GM19035 (cell line): ENCODE data around the gene ZC3H18.
"Not testable (repeated sequence)": the region's sequence is repeated elsewhere in the genome, so short reads cannot be mapped to it uniquely, and the experiment has no call there.

Experiments
- ATAC-seq: cut with Tn5 transposase; IDR thresholded peaks from one replicate; pipeline ENCODE4 v1.9.1; 2021; ENCODE audit not compliant: unreplicated experiment

The ZC3H18 gene

DNA sequence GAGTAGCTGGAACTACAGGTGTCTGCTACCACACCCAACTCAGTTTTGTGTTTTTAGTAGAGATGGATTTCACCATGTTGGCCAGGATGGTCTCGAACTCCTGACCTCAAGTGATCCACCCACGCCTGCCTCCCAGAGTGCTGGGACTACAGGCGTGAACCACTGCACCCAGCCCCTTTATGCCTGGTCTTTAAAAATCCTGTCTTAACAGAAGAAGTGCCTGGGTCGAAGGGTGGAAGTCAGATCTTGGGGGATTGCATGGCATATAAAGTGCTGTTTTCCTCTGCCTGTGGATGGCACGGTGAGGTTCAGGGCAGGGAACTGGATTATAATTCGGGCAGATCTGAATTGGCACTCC lies 30.3 kb downstream of the ZC3H18 start:
- no peak for ATAC-seq

DNA sequence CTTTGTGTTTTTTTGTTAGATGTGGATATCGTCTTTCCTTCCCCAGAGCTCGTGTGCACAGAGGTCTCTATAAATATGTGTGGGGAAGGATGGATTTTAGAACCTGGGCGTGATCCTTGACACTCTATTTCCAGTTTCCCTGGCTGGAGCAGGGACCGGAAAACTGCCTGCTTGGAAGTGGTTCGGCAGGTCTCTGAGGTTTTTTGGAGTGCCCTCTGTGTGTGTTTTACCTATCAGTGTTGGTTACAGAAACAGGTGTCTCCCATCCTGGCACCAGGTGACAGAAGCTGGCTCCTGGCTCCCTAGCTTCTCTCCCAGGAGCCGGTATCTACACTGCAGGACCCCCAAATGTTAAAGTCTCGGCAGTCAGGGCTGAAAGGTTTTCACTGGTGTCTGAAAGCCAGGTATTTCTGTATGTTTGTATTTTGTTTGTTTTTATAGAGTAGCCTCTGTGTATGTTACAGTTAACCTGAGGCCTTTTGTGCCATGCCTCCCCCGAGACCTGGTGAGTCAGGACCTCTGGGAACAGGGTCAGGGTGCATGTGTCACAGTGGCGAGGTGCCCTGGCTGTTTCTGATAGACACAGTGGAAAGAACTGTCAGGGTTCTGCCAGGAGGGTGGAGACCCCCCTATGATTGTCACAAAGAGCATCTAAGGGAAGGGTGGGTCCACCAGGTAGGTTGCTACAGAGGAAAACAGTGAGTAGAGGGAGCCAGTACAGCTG lies 31.3 kb downstream of the ZC3H18 start:
- no peak for ATAC-seq

DNA sequence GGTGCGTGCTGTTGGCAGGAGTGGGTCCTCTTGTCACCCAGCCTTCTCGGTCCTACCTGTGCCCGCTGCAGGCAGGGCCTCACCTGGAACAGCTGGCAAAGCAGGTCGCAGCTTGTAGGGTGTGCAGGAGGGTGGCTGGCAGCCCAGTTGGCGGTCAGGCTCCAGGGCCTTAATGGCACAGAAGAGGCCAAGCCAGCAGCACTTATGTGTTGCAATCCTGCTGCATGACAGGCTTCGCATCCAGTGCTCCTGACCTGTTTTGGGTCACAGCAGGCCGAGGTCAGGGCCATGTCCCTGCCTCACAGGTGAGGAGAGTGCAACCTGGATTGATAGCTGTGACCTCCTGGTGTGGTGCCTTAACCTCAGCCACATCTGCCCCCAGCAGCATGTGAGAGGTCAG lies 31.9 kb downstream of the ZC3H18 start:
- no peak for ATAC-seq

DNA sequence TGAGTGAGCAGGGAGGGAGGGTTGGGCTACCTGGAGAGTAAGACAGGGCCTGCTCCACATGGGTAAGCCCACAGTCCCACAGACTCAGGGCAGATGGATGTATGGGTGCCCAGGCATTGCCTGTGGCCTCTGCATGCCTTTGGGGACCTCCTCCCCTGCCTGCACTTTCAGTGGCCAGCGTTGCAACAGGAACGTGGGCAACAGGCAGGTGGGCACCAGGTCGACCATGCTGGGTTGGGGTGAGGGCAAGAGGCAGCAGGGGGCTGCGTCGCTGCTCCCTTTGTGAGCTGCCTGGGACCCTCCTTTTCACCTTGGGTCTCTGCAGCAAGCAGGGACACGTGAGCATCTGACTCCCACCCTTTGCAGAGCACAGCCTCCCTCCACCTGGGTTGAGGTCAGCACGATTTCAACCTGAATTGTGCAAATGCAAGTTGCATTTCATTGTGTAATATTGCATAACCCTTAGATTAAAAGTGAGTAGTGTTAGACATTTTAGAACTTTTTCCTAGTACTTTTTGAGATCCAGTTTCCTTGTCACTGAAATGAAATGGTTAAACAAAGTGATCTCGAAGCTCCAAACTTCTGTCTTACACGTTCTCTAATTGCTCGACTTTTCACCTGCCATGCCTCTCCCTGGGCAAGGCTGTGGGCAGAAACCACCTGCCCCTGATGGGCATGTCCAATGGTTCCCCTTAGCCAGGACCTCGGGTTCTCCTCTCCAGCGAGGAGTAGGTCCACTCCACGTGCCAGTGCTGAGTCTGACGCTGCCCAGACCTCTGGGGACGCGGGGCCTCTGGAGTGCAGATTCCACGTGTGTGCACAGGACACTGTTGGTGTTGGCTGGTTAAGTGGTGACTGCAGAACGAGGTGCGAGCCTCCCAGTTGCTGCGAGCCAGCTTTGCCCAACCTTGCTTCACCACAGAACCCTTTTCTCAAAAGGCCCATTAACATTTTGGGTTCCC lies 35.3 kb downstream of the ZC3H18 start:
- no peak for ATAC-seq

DNA sequence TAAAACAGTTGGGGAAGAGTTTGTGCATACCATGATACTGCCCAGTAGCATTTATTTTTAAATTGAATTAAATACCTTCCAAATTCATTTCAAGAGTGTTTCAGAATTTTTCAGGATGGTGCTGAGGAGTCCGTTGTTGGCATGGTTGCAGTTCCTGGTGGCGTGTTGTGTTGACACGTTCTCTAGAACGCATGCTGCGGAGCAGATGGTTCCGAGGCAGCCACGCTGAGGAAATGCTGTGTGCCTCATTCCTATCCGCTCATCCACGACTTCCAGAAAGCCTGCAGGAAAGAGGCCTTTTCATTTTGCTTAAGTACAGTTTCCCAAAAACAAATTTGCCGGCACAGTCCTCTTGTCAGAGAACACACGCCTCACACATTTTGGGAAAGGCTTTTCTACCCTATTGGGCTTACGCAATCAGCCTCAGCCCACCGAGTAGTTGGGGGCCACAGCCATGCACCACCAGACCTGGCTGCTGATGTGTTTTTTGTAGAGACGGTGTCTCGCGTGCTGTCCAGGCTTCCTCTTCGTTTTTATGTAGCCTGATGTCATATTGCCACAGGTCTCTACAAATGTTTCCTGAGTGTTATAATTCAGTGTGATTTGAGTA lies 36.0 kb downstream of the ZC3H18 start:
- ATAC-seq, result no peak

DNA sequence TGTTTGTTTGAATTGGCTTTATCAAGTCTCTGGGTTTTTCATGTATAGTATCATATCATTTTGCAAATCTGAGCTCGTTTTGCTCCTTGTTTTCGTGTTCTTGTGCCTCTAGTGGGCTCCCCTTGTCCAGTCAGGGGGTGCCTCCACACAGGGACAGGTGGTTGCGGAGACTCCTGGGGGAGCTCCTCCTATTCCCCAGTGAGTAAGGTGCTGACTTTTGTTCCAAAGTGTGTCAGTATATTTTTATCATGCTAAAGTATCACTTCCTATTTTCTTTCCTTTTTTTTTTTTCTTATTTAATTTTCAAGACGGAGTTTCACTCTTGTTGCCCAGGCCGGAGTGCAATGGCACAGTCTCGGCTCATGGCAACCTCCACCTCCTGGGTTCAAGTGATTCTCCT lies 37.9 kb downstream of the ZC3H18 start:
- ATAC-seq, result no peak

DNA sequence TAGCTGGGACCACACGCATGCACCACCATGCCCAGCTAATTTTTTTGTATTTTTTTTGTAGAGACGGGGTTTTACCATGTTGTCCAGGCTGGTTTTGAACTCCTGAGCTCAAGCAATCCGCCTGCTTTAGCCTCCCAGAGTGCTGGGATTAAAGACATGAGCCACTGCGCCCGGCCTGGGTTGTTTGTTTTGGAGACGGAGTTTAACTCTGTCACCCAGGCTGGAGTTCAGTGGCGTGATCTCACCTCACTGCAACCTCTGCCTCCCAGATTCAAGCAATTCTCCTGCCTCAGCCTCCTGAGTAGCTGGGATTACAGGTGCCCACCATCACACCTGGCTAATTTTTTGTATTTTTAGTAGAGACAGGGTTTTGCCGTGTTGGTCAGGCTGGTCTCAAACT lies 39.2 kb downstream of the ZC3H18 start:
- not testable (repeated sequence) for ATAC-seq

DNA sequence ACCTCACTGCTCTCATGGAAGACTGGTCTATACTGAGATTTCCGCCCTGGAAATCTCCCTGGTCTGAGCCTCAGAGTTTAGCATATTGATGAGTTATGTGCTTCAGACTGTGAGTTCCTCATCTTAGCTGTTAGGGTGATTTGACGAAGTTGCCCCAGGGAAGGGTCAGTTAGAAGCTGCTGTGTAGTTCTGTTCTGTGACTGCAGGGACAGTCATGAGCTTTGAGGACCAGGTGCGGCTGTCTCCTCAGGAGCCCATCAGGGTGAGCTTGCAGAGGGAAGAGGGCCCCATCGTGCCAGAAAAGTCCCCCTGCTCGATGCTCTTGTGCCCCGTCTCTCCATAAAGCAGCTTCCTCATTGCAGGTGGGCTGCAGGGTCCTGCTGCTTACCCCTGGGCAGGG lies 39.9 kb downstream of the ZC3H18 start:
- no peak for ATAC-seq

DNA sequence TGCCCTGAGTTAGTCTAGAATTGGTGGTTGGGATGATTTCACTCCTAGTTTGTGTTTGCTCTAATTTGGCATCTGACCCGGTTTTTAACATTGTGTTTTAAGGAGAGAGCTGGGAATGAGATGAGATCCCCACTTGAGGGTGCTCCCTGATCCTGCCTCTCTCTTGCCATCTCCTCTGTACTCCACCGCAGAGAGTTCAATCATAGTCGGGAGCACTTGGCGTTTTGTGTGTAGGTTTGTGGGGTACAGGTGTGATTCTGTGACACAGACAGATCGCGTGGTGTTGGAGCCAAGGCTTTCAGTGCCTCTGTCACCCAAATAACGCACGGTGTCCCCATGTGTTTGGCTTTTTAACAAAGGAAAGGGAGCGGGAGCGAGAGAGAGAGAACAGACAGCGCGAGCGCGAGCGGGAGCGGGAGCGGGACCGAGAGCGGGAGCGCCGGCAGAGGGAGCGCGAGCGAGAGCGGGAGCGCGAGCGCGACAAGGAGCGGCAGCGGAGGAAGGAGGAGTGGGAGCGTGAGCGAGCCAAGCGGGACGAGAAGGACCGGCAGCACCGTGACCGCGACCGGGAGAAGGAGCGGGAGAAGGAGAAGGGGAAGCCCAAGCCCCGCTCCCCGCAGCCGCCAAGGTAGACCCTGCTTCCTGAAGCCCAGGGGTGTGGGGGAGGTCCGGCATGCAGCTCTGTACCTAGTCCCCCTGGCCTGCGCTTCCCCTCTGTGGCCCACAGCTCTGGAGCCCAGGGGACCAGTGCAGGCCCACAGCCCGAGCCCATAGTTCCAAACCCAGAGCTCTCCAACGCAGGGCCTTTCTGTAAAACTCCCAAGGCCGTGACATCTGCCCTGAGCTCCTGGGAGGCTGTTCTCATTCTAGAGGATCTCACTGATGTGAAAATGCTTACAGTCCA lies 41.0 kb downstream of the ZC3H18 start:
- ATAC-seq, result no peak

DNA sequence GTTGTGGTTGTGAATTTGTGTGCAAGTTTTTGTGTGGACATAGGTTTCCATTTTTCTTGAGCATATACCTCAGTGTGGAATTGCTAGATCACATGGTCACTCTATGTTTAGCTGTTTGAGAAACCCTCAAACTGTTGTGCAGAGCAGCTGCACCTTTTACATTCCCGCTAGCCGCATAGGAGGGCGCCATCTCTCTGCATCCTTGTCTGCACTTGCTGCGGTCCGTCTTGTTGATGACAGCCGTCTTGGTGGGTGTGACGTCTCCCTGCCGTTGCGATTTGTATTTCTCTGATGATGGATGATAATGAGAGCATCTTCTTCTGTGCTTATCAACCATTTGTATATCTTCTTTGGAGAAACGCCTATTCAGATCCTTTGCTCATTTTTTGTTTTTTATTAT lies 43.1 kb downstream of the ZC3H18 start:
- no peak for ATAC-seq

DNA sequence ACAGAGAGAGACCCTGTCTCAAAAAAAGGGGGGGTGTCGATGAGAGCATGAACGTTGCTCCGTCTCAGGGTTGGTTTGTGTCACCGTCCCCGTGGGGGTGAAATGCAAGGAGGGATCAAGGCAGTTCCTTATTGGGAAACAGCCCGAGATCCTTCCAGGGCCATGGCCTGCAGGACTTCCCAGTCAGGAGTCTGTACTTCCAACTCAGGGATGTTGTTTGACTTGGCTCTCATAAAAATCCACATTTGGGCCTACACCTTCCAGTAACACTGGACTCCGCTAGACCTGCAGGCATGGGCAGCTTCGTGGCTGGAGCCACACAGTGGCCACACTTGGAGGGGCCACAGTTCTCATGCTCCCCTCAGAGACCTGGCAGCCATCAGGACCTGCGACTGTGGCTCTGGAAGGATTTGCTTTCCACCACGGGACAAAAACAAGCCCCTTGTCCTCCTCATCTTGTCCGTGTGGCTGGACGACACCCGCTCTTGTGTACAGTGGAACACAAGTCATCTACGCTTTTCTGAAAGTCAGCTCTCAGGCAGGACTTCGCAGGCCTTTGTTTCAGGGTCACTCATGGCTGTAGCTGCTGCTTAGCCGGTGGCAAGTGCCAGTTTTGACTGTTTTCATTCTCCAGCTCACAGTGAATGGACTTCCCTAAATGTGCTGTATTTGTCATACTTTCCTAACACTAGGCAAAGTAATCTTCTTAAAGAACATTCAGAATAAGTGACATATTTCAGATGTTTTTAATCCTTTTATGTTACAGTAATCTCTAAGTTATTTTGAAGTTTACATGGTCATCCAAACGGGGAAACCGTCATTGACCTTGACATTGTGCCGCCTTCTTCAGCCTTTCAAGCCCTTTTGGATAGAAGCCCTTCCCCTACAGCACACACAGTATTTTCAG lies 44.0 kb downstream of the ZC3H18 start:
- no peak for ATAC-seq

DNA sequence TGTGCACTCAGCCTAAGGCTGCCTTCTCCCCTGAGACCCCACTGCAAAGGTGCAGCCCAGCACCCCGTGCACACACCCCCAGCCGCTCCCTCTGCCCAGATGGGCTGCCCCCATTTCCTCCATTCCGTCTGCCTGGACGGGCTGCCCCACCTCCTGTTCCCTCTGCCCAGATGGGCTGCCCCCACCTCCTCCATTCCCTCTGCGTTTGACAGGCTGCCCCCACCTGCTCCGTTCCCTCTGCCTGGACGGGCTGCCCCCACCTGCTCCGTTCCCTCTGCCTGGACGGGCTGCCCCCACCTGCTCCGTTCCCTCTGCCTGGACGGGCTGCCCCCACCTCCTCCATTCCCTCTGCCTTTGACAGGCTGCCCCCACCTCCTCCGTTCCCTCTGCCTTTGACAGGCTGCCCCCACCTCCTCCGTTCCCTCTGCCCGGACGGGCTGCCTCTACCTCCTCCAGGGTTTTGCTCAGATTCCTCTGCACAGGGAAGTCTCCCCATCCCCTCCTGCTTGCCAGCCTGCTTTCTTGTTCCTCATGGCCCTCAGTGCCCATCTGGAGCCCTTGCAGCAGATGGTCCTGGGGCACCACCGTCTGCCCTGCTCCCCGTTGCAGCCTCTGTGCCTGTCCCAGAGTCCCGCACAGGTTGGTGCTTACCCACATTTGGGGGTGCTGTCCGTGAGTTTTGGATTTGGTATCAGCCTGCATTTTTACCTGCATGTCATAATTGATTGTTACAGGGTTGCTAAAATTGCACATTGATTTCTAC lies 44.8 kb downstream of the ZC3H18 start:
- ATAC-seq, result no peak

DNA sequence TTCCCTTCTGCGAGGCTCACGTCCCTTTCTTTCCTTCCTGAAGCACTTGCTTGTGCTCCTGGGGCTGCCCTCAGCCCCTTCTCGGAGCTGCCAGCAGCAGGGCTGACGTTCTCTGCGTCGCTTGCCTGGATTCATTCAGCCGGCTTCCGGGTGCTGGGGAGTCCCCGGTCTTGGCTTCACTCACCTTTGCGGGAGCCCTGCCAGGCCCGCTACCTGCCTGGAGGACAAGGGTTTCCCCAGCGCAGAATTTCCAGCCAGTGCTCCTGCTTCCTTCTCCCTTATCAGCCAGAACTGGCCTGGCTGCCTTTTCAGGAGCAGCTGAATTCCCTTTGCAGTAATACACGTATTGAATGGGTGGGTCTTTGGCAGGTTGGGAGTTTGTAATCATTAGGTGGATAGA lies 46.1 kb downstream of the ZC3H18 start:
- ATAC-seq, result no peak

DNA sequence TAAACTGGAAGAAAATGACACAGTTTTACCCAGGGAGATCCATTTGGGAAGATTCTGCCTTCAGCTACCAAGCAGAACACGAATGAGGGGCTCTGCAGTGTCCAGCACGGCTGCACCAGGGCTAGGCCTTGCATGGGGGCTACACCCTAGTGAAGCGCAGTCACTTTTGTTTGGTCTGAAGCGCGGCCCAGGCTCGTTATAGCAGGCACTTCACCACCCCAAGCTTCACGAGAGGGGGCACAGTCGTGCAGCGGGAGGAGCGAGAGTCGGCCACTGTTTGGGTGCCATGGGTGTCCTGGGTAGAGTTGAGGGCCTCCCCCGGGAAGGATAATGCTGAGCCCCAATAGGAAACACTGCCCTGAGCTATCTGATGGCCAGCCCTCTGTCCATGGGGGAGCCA lies 46.5 kb downstream of the ZC3H18 start:
- ATAC-seq, result no peak

DNA sequence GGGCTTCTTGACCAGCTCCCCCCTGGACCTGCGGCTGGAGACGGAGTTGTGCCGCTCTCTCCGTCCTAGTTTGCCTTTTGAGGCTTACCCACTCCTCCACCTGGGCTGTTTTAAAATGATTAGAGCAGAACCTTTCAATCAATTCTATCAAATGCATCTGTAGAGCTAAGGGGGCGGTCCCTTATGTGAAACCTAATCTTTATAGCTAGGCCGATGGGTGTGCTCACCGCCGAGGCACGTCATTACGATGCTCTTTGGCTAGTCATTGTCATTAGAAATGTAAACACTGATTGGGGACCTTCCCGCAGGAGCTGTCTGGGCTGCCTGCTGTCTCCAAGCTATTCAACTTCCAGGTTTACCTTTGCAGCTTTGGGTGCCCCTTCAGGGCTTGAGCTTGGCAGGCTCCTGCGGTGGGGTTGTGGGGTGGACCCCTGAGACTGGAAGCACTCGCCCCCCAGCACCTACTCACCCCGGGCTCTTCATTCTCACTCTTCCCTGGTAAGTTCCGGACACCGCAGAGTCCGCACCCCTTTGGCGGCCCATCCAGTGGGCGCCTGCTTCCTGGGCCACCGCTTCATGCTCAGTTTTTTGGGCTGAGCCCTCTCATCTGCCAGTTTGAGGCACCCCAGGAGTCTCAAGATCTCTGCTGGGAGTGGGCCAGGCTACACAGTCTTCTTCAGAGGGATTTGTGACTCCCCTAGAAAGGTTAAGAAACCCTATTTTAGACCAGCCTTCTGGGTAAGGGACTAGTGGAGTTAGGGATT lies 47.2 kb downstream of the ZC3H18 start:
- ATAC-seq, result no peak

DNA sequence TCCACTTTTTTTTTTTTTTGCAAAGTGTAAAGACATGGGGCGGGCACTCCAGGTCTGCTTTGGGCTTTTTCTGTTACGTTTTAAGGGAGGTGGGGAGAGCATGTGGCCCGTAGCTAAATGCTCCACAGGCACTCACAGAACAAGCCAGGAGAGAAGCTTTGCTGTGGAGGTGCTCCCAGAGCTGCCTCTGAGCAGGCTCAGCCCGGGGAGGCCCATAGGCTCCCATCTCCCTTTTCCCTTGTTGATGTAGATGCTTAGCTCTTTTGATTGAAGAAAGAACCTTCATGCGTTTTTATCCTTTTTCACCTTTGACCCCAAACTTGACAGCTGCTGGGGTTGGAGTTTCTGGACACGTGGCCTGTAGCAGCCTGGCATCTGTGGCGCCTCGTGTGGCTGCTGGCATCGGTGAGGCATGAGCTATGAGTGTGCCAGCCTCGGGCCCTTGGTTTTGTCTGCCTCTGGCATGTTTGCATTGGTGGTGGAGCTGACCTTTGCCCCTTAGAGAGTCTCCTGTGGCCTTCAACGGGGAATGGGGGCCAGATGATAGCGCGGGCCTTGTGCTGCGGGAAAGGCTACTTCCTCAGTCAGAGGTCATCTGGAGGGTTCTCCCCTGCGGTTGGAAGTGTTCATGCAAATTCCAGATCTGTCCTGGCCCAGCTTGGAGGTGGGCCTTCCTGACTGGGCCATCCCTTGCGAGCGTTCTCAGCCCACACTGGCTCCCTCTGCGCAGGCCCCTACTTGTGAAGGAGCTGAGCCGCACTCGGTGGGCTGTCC lies 48.2 kb downstream of the ZC3H18 start:
- ATAC-seq, result no peak

DNA sequence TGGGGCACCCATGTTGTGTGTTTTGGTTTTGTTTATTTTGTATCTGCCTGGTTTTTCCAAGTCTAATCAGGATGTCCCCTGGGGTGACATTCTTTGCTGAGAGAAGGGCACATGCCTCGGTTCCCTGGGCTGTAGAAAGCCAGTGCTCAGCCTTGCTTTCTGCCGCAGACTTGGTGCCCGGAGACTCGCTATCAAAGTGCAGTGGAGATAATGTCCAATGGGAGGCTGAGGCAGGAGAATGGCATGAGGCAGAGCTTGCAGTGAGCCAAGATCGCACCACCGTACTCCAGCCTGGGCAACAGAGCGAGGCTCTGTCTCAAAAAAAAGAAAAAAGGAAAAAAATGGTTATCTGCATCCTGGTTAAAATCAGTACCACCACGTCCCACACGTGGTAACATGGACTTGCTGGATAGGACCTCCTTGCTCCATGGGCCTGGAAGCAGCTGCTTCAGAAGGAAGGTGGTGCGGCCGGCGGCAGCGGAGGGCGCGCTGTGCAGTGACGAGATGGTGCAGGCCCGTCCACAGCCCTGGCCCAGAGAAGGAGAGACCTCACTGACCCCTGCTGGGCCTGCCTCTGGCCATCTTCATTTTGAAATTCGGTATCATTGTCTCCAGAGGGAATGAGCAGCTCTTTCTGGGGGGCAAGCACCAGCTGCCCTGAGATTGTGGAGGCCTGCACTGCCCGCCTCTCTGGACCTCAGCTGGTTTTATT lies 48.9 kb downstream of the ZC3H18 start:
- no peak for ATAC-seq
